Measurements from ENCODE around the gene PXDN.
"Not testable (repeated sequence)": the region's sequence is repeated elsewhere in the genome, so short reads cannot be mapped to it uniquely, and the experiment has no call there.

Gene PXDN

GRCh38 chr2:1775511-1776035 lies 31.3 kb upstream of the PXDN start:
- DNase-seq, result no peak

- DNase-seq, result no peak
Observed at GRCh38 chr2:1774929-1775328, 30.6 kb upstream of the PXDN start.

- DNase-seq, result no peak
Observed at GRCh38 chr2:1773883-1774282, 29.6 kb upstream of the PXDN start.

GRCh38 chr2:1772471-1773267 lies 28.4 kb upstream of the PXDN start:
- DNase-seq, result no peak

- DNase-seq, result no peak
Observed at GRCh38 chr2:1771626-1772280, 27.4 kb upstream of the PXDN start.

- no peak for DNase-seq
Observed at GRCh38 chr2:1770566-1771380, 26.5 kb upstream of the PXDN start.

GRCh38 chr2:1769703-1770422 lies 25.5 kb upstream of the PXDN start:
- DNase-seq, result peak; percentile 35

- DNase-seq, result no peak
Observed at GRCh38 chr2:1767939-1768691, 23.8 kb upstream of the PXDN start.

GRCh38 chr2:1766851-1767811 lies 22.8 kb upstream of the PXDN start:
- DNase-seq, result no peak

GRCh38 chr2:1766425-1766824 lies 22.1 kb upstream of the PXDN start:
- DNase-seq, result no peak

GRCh38 chr2:1765201-1765600 lies 20.9 kb upstream of the PXDN start:
- DNase-seq, result not testable (repeated sequence)

GRCh38 chr2:1759611-1759930 lies 15.3 kb upstream of the PXDN start:
- no peak for DNase-seq

- no peak for DNase-seq
Observed at GRCh38 chr2:1758774-1759610, 14.7 kb upstream of the PXDN start.

GRCh38 chr2:1758171-1758570 lies 13.9 kb upstream of the PXDN start:
- no peak for DNase-seq

- DNase-seq, result no peak
Observed at GRCh38 chr2:1757567-1757966, 13.3 kb upstream of the PXDN start.

- not testable (repeated sequence) for DNase-seq
Observed at GRCh38 chr2:1757146-1757545, 12.8 kb upstream of the PXDN start.

GRCh38 chr2:1756456-1756855 lies 12.1 kb upstream of the PXDN start:
- no peak for DNase-seq

GRCh38 chr2:1755436-1756191 lies 11.3 kb upstream of the PXDN start:
- DNase-seq, result no peak
